ENCODE results near the gene TTI1. TPM values are rescaled to one million over a fixed set of nuclear protein-coding genes. Genes with fewer than 3 reads are reported as not detected.

The TTI1 gene
- total RNA-seq, 4 donors from 2014 or later: 5.1 to 14.7 (median 10.5) TPM

DNA sequence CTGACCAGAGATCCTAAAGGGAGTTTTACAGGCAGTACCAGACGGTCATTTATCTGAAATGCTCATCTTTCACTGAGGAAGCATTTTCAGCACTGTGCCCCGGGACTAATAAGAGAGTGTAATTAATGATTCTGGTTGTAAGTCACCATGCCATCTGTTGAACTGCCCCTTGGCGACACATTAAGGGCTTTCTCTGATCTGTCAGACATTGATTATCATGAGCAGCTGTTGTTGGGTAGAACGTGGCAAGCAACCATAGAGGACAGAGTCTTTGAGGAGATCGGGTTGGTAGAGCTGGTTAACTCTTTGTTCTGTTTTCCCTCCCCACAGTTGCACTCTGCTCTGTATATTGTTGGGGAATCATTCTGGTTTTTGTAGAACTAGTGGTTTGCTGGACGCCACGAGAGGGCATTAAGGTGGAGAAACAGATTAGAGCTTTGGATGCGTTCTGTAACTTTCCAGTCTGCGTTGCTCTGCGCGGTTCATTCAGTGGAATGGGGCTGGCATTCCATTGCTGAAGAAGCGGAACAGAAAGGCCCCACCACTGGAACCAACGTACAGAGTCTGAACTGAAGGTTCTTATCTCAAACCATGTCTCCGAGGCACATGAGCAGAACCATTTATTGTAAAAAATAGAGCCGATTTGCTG, 34.6 kb upstream of the TTI1 start:
- TF ChIP-seq, protein P1, sequence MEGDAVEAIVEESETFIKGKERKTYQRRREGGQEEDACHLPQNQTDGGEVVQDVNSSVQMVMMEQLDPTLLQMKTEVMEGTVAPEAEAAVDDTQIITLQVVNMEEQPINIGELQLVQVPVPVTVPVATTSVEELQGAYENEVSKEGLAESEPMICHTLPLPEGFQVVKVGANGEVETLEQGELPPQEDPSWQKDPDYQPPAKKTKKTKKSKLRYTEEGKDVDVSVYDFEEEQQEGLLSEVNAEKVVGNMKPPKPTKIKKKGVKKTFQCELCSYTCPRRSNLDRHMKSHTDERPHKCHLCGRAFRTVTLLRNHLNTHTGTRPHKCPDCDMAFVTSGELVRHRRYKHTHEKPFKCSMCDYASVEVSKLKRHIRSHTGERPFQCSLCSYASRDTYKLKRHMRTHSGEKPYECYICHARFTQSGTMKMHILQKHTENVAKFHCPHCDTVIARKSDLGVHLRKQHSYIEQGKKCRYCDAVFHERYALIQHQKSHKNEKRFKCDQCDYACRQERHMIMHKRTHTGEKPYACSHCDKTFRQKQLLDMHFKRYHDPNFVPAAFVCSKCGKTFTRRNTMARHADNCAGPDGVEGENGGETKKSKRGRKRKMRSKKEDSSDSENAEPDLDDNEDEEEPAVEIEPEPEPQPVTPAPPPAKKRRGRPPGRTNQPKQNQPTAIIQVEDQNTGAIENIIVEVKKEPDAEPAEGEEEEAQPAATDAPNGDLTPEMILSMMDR (IDR thresholded peaks at IDR 0.05): peak in 1 of 6 experiments; percentile 3
- TF ChIP-seq POLR2A (IDR thresholded peaks at IDR 0.05): no peak
- peaks cover 11 to 100% (median 39%) of the 10 kb centered on the region in 3 donors for H3K36me3 ChIP-seq
- peak overlapping the region in 3 of 4 donors; percentile 6 to 49 (median 9) for H3K27ac ChIP-seq
- no peaks in the 10 kb centered on the region for H3K9me3 ChIP-seq
- no peak overlapping the region for H3K4me3 ChIP-seq
- H3K4me1 ChIP-seq: peaks cover 0 to 17% (median 5%) of the 10 kb centered on the region in 3 donors
- intact Hi-C loops (cut with DNase I): no loop called here
- DNase-seq: no peak
- WGBS, 2 donors: 71 to 90% methylated on average over 15 of the region's 15 CpGs
- no peaks in the 10 kb centered on the region for H3K27me3 ChIP-seq

DNA sequence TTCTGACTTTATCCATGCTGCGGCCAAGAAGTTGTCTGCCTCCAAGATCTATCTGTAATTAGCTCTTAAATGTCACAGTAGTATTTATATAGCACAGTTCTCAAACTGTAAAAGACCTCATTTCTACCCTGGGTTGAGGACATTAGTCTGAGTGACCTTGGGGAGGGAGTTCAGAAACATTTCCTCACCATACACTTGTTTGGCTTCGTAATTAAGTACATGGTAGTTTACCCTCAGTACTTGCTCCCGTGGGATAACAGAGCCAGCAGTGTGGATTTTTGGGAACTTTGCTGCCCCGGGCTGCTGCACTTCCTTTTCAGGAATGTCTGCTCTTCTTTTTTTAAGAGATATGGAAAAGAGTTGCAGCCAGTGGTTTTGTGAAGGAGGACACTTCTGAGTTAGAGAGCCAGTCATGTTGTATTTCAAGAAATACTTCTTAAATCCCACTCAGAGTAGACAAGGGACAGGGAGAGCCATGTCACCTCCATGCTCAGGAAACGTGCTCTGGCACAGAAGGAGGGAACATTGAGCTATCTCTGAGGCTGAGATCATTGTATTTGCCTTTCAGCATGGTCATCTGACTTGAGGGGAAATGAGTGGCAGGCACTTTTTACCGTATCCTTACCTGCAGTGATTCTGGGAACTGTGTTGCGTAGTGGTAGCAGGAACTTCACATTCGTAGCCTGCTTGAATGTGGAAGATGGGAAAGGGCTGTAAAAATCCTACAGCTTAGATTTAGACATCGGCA, 33.9 kb upstream of the TTI1 start:
- no peak for DNase-seq
- Histone ChIP-seq H3K27me3 (no peaks in the 10 kb centered on the region), H3K36me3 (peaks cover 11 to 100% (median 39%) of the 10 kb centered on the region in 3 donors), H3K4me3 (no peak overlapping the region), H3K9me3 (no peaks in the 10 kb centered on the region), H3K4me1 (peaks cover 0 to 12% (median 5%) of the 10 kb centered on the region in 3 donors), H3K27ac (peak overlapping the region in 3 of 4 donors; percentile 6 to 49 (median 38))
- TF ChIP-seq, protein P1 (IDR thresholded peaks at IDR 0.05): no peak
- no peak for TF ChIP-seq POLR2A (IDR thresholded peaks at IDR 0.05)
- intact Hi-C loops (cut with DNase I): no loop called here
- 82 to 86% methylated on average over 9 of the region's 9 CpGs for WGBS, 2 donors

DNA sequence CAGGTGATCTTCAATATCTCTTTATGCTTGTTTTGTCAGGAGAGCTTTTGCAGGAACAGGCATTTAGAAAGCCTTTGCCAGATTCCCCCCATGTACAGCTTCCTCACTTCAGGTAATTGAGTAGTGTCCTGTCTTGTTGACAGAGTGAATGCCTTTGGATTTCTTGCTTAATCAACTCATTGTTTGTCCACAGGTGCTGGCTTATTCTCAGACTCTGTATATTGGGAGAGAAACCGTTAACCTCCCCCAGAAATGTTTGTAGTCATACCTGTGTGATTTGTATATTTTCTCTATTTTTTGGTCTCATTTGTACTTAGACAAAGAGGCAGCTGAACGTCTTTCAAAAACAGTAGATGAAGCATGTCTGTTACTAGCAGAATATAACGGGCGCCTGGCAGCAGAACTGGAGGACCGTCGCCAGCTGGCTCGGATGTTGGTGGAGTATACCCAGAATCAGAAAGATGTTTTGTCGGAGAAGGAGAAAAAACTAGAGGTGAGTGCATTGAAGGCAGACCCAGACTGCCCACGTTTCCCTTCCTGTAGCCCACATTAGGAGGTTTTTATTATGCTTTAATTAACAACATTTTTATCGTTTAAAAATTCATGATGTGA, 32.6 kb upstream of the TTI1 start:
- Histone ChIP-seq H3K27ac (peak overlapping the region in 3 of 4 donors; percentile 6 to 38 (median 17)), H3K27me3 (no peaks in the 10 kb centered on the region), H3K4me3 (no peak overlapping the region), H3K4me1 (peaks cover 0 to 12% (median 5%) of the 10 kb centered on the region in 3 donors), H3K9me3 (no peaks in the 10 kb centered on the region), H3K36me3 (peaks cover 11 to 100% (median 39%) of the 10 kb centered on the region in 3 donors)
- TF ChIP-seq, protein P1 (IDR thresholded peaks at IDR 0.05): no peak
- WGBS, 2 donors: 51 to 57% methylated on average over 10 of the region's 10 CpGs
- intact Hi-C loops (cut with DNase I): no loop called here
- DNase-seq: no peak

DNA sequence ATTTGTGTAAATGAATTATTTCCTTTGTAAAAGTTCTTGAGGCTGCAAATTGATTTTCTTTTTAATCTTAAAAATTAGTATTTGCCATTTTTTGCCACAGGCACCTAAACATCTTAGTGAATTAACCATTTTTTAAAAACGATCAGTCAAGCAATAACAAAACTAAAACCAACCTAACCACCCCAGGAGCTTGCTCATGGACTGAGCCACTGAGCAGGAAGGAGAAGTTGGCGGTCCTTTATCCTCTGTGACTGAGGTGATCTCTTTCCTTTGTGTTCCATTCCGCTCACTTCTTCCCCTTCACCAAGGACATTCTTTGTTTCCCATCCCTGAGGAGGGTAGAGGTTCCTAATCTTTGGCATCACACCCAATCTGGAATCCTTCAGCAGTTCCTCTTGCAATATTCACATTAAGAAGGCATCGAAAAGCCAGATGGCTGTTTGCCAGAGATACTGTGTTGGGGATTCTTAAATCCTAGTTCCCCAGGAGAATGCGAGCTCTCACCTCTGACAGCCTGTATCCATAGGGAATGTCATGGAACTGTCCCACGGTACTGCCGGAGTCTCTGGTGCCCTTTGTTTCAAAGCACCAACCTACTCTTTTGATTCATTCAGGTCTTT, 30.8 kb upstream of the TTI1 start:
- H3K27ac ChIP-seq: no peak overlapping the region
- H3K36me3 ChIP-seq: peaks cover 11 to 100% (median 40%) of the 10 kb centered on the region in 3 donors
- H3K4me1 ChIP-seq: peaks cover 0 to 29% (median 5%) of the 10 kb centered on the region in 3 donors
- H3K27me3 ChIP-seq: no peaks in the 10 kb centered on the region
- intact Hi-C loops (cut with DNase I): loop anchor here (5.0 kb wide), 1 partner anchor 158 kb away; no protein-coding TSS in a partner anchor
- TF ChIP-seq, protein P1 (IDR thresholded peaks at IDR 0.05): no peak
- no peak for TF ChIP-seq POLR2A (IDR thresholded peaks at IDR 0.05)
- 74 to 81% methylated on average over 7 of the region's 7 CpGs for WGBS, 2 donors
- no peak for DNase-seq
- no peaks in the 10 kb centered on the region for H3K9me3 ChIP-seq
- no peak overlapping the region for H3K4me3 ChIP-seq
